Astrocyte (in vitro differentiated cells and primary cell): Measurements from ENCODE around the gene ARHGAP9. TPM values are rescaled to one million over a fixed set of nuclear protein-coding genes. Genes with fewer than 3 reads are reported as not detected.
A peak's percentile ranks its signal among the peaks of the same experiment; 100 is the strongest.

ENCODE experiments used
- DNase-seq: peaks from one replicate; pipeline ENCODE4 v3.0.0-alpha.2; 2010; ENCODE audit warnings: low read depth
- FAIRE-seq: peaks from 2 replicates; lab custom pipeline; 2011; peaks lifted over from hg19 to GRCh38; lab: Jason Lieb, UNC
- H2AFZ ChIP-seq: 2 replicates; pipeline ENCODE4 v1.6.0; 2012; ENCODE audit warnings: low read depth, low read length, inconsistent platforms
- H3K27ac ChIP-seq: 2 replicates; pipeline ENCODE4 v1.5.1; 2011; ENCODE audit warnings: low read depth, low read length, inconsistent platforms
- H3K27me3 ChIP-seq: 2 replicates; pipeline ENCODE4 v1.6.0; 2011; ENCODE audit warnings: low read length, inconsistent platforms; ENCODE audit not compliant: insufficient read depth
- H3K36me3 ChIP-seq: 2 replicates; pipeline ENCODE4 v1.5.1; 2011; ENCODE audit warnings: low read length, inconsistent platforms; ENCODE audit not compliant: insufficient read depth
- H3K4me1 ChIP-seq: 2 replicates; pipeline ENCODE4 v1.5.1; 2011; ENCODE audit warnings: low read length, inconsistent platforms; ENCODE audit not compliant: insufficient read depth
- H3K4me2 ChIP-seq: 2 replicates; pipeline ENCODE4 v1.6.0; 2012; ENCODE audit warnings: low read length, inconsistent platforms
- H3K4me3 ChIP-seq: 2 replicates; pipeline ENCODE4 v1.5.1; 2011; ENCODE audit warnings: low read depth, mild to moderate bottlenecking, low read length, inconsistent platforms; ENCODE audit not compliant: insufficient read depth
- H3K79me2 ChIP-seq: 2 replicates; pipeline ENCODE4 v1.6.0; 2012; ENCODE audit warnings: mild to moderate bottlenecking, low read length, inconsistent platforms; ENCODE audit not compliant: insufficient read depth
- H3K9ac ChIP-seq: 2 replicates; pipeline ENCODE4 v1.6.0; 2012; ENCODE audit warnings: mild to moderate bottlenecking, low read length, inconsistent platforms
- H3K9me3 ChIP-seq: 2 replicates; pipeline ENCODE4 v1.5.1; 2012; ENCODE audit warnings: low read depth, mild to moderate bottlenecking, low read length, inconsistent platforms; ENCODE audit not compliant: insufficient read depth
- H4K20me1 ChIP-seq: 2 replicates; pipeline ENCODE4 v1.6.0; 2012; ENCODE audit warnings: low read length, inconsistent platforms; ENCODE audit not compliant: insufficient read depth
- H3K27ac Mint-ChIP-seq: one replicate; pipeline ENCODE4 v1.8.0; 2021; ENCODE audit warnings: mild to moderate bottlenecking, mixed read lengths; ENCODE audit not compliant: unreplicated experiment
- H3K27me3 Mint-ChIP-seq: one replicate; pipeline ENCODE4 v1.8.0; 2021; ENCODE audit warnings: low read depth, mixed read lengths; ENCODE audit not compliant: unreplicated experiment
- H3K36me3 Mint-ChIP-seq: one replicate; pipeline ENCODE4 v1.8.0; 2021; ENCODE audit warnings: low read depth, mixed read lengths; ENCODE audit not compliant: unreplicated experiment
- H3K4me1 Mint-ChIP-seq: one replicate; pipeline ENCODE4 v1.8.0; 2021; ENCODE audit warnings: low read depth, mixed read lengths; ENCODE audit not compliant: unreplicated experiment
- H3K4me3 Mint-ChIP-seq: one replicate; pipeline ENCODE4 v1.8.0; 2021; ENCODE audit warnings: mild to moderate bottlenecking, moderate library complexity, mixed read lengths; ENCODE audit not compliant: unreplicated experiment
- H3K9me3 Mint-ChIP-seq: one replicate; pipeline ENCODE4 v1.8.0; 2021; ENCODE audit warnings: mild to moderate bottlenecking, mixed read lengths; ENCODE audit not compliant: unreplicated experiment
- CTCF ChIP-seq: IDR thresholded peaks from 2 replicates; pipeline ENCODE4 v1.5.1; 2011; ENCODE audit warnings: low read depth, mild to moderate bottlenecking, inconsistent platforms, low read length, moderate library complexity; ENCODE audit not compliant: insufficient read depth
- EZH2 ChIP-seq: IDR thresholded peaks from 2 replicates; pipeline ENCODE4 v1.6.1; 2012; ENCODE audit warnings: mild to moderate bottlenecking, low read length, inconsistent platforms; ENCODE audit not compliant: insufficient read depth
- total RNA-seq: library from RNA; stranded (reverse); gene quantifications from 2 replicates; pipeline ENCODE4 v1.2.1, GENCODE V29; 2021

ARHGAP9 gene
- total RNA-seq, 1 donor from 2014 or later = 3.1 TPM

- H3K4me2 ChIP-seq = peak within 1 kb of the TSS; percentile 94
- no peaks in the 10 kb centered on the region for H3K27me3 Mint-ChIP-seq
- peak within 1 kb of the TSS; percentile 98 for H3K27ac ChIP-seq
- H3K4me1 ChIP-seq = peaks cover 55% of the 10 kb centered on the region
- peak within 1 kb of the TSS; percentile 91 for H3K4me3 Mint-ChIP-seq
- peaks cover 60% of the 10 kb centered on the region for H3K79me2 ChIP-seq
- H3K9me3 ChIP-seq = no peaks in the 10 kb centered on the region
- peaks cover 56% of the 10 kb centered on the region for H3K4me1 Mint-ChIP-seq
- H2AFZ ChIP-seq = peak within 1 kb of the TSS; percentile 48
- TF ChIP-seq CTCF (no peak), EZH2 (no peak)
- peaks cover 71% of the 10 kb centered on the region for H4K20me1 ChIP-seq
- H3K9me3 Mint-ChIP-seq = no peaks in the 10 kb centered on the region
- H3K36me3 Mint-ChIP-seq = peaks cover 27% of the 10 kb centered on the region
- peak; percentile 88 for DNase-seq
- peak within 1 kb of the TSS; percentile 99 for H3K9ac ChIP-seq
- peak within 1 kb of the TSS; percentile 99 for H3K27ac Mint-ChIP-seq
- no peak for FAIRE-seq
- peaks cover 30% of the 10 kb centered on the region for H3K36me3 ChIP-seq
- peak within 1 kb of the TSS; percentile 97 for H3K4me3 ChIP-seq
- no peaks in the 10 kb centered on the region for H3K27me3 ChIP-seq
Measured at GRCh38 chr12:57520053-57520818, 40.6 kb upstream of the ARHGAP9 start, which contains the start of gene DDIT3. Gene DDIT3, minus strand, starts transcription at chr12:57520514. Its CDS starts 3,108 bp downstream, at chr12:57517406.

- H3K27me3 ChIP-seq = no peaks in the 10 kb centered on the region
- H3K4me2 ChIP-seq = peak overlapping the region; percentile 94
- peak overlapping the region; percentile 98 for H3K27ac ChIP-seq
- Mint-ChIP-seq H3K9me3 (no peaks in the 10 kb centered on the region), H3K36me3 (peaks cover 29% of the 10 kb centered on the region), H3K4me1 (peaks cover 52% of the 10 kb centered on the region), H3K27me3 (no peaks in the 10 kb centered on the region), H3K4me3 (peak overlapping the region; percentile 91), H3K27ac (peak overlapping the region; percentile 99)
- peaks cover 55% of the 10 kb centered on the region for H3K79me2 ChIP-seq
- H3K9me3 ChIP-seq = no peaks in the 10 kb centered on the region
- peak overlapping the region; percentile 97 for H3K4me3 ChIP-seq
- peaks cover 36% of the 10 kb centered on the region for H3K36me3 ChIP-seq
- DNase-seq = no peak
- H4K20me1 ChIP-seq = peaks cover 71% of the 10 kb centered on the region
- no peak overlapping the region for H2AFZ ChIP-seq
- H3K9ac ChIP-seq = peak overlapping the region; percentile 99
- H3K4me1 ChIP-seq = peaks cover 54% of the 10 kb centered on the region
- TF ChIP-seq EZH2 (no peak), CTCF (no peak)
- FAIRE-seq = no peak
Measured at GRCh38 chr12:57519796-57520052, 40.1 kb upstream of the ARHGAP9 start.
